HEK293T (cell line): ENCODE data around the gene AGAP5.
"Not testable (repeated sequence)": the region's sequence is repeated elsewhere in the genome, so short reads cannot be mapped to it uniquely, and the experiment has no call there.

ENCODE experiments used
- BHLHE40 ChIP-seq: fragments of 450-650 bp; IDR thresholded peaks from 2 replicates; pipeline ENCODE4 v1.6.1; 2016; ENCODE audit warnings: mild to moderate bottlenecking, moderate library complexity, borderline replicate concordance
- SP1 ChIP-seq: fragments of 450-650 bp; IDR thresholded peaks from 2 replicates; pipeline ENCODE4 v1.6.1; 2017
- SUZ12 ChIP-seq: fragments of 450-650 bp; IDR thresholded peaks from 2 replicates; pipeline ENCODE4 v1.6.1; 2016; ENCODE audit warnings: mild to moderate bottlenecking
- ZNF384 ChIP-seq: fragments of 450-650 bp; IDR thresholded peaks from 2 replicates; pipeline ENCODE4 v1.6.1; 2016

DNA sequence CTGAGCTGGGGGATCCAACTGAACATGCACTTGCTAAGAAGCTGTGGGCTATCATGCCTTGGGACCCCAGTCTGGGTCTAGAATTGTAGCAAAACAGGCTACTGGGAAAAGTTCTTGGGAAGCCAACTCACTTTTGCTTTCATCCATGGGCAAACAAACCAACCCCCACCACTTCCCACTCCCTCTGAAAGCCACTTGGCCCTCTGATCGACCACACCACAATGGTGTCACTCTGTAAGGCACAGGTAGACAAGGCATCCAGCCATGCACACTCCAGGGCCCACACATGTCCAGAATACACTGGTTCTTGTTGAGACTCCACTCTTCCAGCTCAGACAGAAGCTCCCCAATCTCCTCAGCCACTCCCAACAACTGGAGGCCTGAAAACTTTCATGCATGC, 10.2 kb upstream of the AGAP5 start:
- TF ChIP-seq SP1, BHLHE40, SUZ12, ZNF384: not testable (repeated sequence)
